GM18502 (cell line): ENCODE measurements around the gene TCAP.

Experiments used
- ATAC-seq: cut with Tn5 transposase; IDR thresholded peaks from one replicate; pipeline ENCODE4 v1.9.1; 2021; ENCODE audit warnings: mild to moderate bottlenecking; ENCODE audit not compliant: unreplicated experiment, poor library complexity

TCAP gene

GRCh38 chr17:39628655-39629493 is 36.3 kb upstream of the TCAP start:
- no peak for ATAC-seq

- ATAC-seq: no peak
These were observed 35.7 kb upstream of the TCAP start for GRCh38 chr17:39629494-39629880.

- ATAC-seq: no peak
These were observed 35.3 kb upstream of the TCAP start for GRCh38 chr17:39629898-39630297.

GRCh38 chr17:39631403-39631802 is 33.7 kb upstream of the TCAP start:
- ATAC-seq: no peak

- no peak for ATAC-seq
These were observed 32.8 kb upstream of the TCAP start for GRCh38 chr17:39632153-39632941.

- ATAC-seq: no peak
These were observed 31.5 kb upstream of the TCAP start for GRCh38 chr17:39633570-39634183.

- no peak for ATAC-seq
These were observed 30.7 kb upstream of the TCAP start for GRCh38 chr17:39634384-39634871.

DNA sequence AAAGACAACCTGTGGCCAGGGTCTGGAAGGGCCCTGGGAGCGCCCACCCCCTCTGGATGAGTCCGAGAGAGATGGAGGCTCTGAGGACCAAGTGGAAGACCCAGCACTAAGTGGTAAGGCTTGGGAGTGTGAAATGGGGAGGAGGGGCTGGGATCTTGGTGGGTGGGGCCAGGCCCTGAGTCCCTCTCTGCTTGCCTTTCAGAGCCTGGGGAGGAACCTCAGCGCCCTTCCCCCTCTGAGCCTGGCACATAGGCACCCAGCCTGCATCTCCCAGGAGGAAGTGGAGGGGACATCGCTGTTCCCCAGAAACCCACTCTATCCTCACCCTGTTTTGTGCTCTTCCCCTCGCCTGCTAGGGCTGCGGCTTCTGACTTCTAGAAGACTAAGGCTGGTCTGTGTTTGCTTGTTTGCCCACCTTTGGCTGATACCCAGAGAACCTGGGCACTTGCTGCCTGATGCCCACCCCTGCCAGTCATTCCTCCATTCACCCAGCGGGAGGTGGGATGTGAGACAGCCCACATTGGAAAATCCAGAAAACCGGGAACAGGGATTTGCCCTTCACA is 29.5 kb upstream of the TCAP start:
- no peak for ATAC-seq

DNA sequence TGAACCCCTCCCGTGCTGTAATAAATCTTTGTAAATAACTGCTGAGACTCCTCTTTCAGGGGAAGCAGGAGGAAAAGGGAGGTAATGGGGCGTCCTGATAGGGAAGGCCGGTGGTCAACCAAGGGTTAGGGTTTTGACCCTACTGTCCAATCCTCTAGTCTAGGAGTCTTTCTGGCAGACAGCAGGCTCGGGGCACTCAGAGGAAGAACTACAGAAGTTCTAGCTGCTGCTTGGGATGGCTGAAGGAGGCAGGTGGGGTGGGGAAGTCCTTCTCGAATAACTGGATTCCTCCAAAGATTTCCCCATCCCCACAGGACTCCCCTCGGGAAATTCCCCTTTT is 28.6 kb upstream of the TCAP start:
- peak; percentile 10 for ATAC-seq

- ATAC-seq: peak; percentile 78
These were observed 28.0 kb upstream of the TCAP start, which contains the start of gene STARD3 for GRCh38 chr17:39636927-39637736. STARD3 (plus strand) TSS chr17:39637144; CDS start chr17:39653532, 16,388 bp downstream.

DNA sequence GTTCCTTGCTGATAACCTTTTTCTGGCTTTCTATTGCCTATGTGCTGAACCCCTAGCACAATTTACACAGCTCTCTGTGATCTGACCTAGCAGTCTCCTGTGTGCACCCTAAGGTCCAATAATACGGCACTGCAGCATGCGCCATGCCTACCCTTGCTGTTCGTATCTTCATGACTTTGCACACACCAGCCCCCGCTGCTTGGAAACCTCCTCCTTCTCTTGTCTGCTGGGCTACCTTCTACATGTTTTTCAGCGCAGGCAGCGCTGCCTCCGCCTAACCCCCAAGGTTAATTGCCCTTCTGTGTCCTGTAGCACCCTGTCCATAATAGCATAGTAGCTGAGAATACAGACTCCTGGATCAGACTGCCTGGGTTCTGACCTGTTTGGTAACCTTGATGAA is 26.8 kb upstream of the TCAP start:
- ATAC-seq: no peak

DNA sequence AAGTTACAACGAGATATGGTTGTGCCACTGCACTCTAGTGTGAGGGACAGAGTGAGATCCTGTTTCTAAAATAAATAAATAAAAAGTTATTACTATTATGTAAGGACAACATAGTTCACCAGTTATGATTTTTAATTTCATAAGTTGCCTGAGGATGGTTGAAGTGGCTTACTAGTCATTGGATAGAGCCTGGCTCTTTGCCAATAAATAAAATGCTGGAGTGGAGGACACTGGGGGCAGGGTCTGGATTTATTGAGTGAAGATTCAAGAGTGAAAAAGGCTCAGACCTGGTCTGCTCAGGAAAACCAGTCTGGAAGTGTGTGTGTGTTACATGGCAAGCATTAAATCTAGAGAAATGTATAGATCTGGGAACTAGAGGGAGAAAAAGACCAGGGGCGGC is 26.1 kb upstream of the TCAP start:
- no peak for ATAC-seq

DNA sequence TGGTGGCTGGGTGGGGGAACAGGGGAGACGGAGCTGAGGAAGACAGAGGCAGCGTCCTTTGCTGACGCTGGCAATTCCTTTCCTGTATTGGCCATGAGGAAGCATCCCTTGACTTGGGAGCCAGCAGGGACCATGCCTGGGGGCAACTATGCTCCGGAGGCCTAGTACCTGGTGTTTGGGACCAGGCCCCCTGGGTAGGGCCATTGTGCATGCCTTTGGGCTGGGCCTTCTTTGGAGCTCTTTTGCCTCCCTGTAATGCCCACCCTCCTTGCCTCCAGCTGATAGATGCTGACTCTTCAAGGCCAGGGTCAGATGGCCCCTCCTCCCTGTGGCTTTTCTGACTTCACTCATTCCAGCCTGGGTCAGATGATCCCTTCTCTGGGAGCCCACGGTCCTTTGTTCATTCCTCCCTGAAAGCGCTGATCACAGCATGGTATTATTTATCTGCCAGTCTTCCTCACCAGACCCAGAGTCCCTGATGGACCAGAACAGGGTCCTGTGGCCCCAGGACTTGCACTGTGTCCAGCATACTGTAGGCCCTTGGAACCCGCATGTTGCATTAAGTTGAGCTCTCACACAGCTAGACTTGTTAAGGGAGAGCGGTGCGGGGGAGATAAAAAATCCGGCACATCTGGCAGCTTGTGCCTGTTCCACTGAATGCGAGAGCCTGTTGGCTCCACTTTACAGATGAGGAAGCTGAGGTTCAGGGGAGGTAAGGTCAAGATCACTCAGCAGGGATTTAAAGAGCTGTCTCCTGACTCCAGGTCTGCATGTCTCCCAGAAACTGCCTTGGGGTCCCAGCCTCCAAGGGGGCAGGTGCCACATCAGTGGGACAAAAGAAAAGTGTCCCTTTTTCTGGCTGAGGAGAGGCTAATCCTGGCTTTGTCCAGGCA is 25.3 kb upstream of the TCAP start:
- ATAC-seq: no peak

- no peak for ATAC-seq
These were observed 24.5 kb upstream of the TCAP start for GRCh38 chr17:39640591-39641031.

- no peak for ATAC-seq
These were observed 24.1 kb upstream of the TCAP start for GRCh38 chr17:39641097-39641496.

GRCh38 chr17:39641883-39642282 is 23.3 kb upstream of the TCAP start:
- ATAC-seq: no peak

GRCh38 chr17:39642291-39643074 is 22.7 kb upstream of the TCAP start:
- ATAC-seq: no peak

DNA sequence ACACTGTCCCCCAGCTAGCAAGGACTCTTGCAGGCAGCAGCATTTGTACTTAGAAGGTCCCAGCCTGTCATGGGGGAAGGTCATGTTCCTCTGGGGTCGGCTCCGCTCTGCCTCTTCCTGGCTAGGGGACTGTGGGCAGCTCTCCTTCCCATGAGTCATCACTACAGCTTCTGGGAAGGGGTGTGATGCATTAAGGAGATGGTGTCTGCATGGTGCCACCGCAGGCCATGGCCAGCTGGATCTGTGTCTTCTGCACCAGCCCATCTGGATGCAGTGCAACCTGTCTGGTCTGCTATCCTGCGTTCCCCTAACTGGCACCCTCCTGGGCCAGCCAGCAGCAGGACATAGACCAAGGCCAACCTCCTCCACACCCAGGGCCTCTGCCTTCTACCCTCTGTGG is 21.9 kb upstream of the TCAP start:
- ATAC-seq: no peak
